Measurements from ENCODE around the gene POU6F2.
A peak's percentile ranks its signal among the peaks of the same experiment; 100 is the strongest.

The POU6F2 gene

DNA sequence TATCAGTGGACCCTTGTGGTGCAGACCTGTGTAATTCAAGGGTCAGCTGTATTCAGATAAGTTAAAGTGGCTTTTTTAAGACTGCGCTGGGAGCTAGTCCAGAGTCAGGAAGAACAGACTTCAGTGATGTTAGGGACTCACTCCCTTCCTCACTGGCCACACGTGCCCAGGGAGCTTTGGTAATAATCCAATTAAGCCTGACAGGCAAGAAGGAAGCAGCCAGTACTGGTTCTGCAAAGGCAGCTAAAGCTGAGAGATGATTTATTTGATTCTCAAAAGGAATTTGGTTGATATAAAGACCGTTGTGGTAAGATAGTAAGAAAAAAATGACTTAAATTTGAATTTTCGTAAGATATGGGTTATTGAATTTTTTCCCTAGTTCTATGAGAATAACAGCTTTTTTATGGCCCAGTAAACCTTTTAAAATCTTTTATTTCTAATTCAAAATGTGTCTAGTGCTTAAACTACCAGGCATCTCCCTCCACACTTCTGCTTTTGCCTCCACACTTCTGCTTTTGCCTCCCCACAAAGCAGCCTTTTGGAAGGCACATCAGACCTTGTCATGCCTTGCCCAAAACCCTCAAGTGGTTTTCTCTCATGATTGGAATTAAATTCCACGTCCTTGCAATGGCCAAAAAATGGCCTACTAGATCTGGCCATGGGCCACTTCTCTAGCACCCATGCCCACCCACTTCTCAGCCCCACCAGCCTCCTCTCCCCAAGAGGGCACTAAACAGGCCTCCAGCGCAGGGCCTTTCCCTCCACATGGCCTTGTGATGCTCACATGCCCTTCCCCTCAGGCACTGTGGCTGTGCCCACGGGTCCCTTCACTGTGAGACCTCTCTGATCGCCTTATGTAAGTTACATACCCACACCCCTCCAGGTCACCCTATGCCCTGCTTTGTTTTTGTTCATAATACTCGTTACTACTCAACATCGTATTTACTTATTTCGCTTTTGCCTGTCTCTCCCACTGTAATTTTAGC is 92.5 kb downstream of the POU6F2 start:
- DNase-seq = peak in 1 of 56 donors; percentile 13

DNA sequence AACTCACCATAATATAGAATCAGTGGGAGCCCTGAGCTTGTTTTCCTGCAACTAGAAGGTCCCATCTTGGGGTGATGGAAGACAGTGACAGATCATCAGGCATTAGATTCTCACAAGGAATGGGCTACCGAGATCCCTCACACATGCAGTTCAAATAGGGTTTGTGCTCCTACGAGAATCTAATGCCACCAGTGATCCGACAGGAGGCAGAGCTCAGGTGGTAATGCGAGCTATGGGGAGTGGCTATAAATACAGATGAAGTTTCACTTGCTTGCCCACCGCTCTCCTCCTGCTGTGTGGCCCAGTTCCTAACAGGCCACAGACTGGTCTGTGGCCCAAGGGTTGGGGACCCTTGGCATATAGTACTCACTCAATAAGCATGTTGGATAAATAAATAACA is 93.4 kb downstream of the POU6F2 start:
- no peak for DNase-seq

DNA sequence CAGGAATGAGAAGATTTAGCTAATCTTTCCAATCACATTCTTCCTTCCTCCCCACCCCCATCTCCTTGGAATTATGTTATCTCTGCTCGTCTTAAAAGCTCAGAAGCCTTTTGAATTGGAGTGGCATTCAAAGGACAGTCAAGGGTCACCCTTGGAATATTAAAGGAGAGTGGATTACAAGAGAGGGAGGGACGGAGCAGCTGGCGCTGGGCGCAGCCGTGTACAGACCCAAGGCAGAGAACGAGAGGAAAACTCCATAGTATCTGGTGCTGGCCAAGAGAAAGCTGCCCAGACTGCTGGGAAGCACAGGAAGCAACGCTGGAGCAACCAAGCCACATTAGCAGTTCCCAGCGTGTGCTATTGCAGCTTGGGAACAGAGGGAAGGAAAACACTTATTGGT is 95.7 kb downstream of the POU6F2 start:
- DNase-seq = peak in 3 of 56 donors; percentile 11 to 34 (median 21)

DNA sequence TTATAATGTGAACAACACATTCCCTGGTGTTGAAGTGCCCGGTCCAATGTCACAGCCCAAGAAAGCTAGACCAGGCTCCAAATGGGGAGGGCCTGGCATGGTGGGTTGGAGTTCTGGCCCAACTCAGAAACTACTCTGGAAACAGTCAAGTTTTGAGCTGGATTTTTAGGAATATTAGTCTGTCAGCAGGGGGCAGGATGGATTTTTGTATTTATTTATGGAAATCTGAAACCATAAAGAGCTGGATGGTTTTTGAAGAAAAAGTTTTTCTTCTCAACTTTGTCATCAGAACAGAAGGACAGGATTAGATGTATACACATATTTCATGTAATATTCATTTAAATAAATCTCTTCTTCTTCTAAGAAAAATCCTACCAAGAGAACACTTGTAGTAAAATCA is 97.5 kb downstream of the POU6F2 start:
- DNase-seq = no peak

DNA sequence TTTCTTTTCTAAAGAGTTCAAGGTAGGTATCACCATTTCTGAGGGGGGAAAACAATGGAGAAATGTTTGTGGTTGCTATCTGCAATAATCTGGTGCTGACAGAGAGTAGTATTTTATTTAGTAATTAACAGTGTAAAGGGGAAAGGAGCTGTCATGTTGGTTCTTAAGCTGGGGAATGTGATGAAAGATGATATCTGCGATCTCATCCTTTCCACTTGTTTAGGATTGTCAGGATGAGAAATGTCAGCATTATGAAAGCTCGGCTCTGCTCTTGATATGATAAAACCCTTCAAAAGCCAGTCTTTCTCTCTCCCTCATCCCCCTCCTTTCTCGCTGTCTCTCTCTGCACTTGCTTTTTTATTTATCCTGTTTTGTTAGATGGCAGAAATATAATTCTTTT is 106.1 kb downstream of the POU6F2 start:
- DNase-seq = no peak

DNA sequence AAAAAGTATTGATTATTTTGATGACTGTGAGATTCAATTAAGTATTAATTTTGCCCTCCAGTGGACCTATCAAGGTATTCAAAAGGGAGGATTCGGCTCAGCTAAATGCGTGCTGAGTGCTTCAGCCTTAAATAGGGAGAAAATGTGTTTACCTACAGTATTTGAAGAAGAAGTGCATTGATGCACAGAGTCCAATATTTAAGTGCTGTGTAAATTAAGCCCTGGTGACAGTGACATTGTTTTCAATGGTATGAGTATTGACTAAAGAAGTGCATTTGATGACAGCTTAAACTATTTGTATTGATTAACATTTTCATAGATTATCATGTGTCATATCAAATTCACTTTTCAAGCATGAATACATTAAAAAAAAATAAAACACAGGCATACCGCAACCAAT is 106.6 kb downstream of the POU6F2 start:
- no peak for DNase-seq

DNA sequence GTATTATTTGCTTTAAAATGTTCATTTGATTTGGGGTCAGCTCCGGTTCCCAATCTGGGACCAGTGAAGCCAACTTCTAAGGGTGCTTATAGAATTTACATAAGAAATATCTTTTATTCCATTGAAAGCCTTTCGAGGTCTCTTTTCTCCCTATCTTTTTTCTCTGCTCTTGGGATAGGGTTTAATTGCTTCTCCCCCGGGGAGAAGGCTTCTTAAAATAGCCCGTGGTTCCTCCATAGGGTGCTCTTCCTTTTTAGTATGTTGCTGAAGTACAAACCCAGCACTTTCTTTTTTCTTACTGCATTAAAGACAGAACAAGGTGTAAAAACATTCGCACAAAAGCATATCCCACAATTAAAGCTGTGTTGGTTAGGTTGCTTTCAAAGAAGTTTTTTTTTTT is 107.5 kb downstream of the POU6F2 start:
- DNase-seq = no peak

DNA sequence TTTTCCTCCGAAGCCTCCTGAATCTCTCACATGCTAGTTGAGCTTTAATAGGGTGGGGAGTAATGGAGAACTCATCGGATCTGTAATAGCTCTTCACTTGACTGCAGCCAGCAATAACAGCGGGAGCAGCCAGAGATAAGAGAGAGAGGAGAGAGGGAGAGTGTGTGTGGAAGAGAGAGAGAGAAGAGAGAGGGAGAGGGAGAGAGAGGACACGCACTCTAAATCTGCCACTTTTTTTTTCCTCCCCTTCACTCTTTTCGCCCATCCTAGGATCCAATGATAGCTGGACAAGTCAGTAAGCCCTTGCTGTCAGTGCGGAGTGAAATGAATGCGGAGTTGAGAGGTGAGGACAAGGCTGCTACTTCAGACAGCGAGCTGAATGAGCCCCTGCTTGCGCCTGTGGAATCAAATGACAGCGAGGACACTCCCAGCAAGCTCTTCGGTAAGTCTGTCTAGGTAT is 107.9 kb downstream of the POU6F2 start:
- no peak for DNase-seq

DNA sequence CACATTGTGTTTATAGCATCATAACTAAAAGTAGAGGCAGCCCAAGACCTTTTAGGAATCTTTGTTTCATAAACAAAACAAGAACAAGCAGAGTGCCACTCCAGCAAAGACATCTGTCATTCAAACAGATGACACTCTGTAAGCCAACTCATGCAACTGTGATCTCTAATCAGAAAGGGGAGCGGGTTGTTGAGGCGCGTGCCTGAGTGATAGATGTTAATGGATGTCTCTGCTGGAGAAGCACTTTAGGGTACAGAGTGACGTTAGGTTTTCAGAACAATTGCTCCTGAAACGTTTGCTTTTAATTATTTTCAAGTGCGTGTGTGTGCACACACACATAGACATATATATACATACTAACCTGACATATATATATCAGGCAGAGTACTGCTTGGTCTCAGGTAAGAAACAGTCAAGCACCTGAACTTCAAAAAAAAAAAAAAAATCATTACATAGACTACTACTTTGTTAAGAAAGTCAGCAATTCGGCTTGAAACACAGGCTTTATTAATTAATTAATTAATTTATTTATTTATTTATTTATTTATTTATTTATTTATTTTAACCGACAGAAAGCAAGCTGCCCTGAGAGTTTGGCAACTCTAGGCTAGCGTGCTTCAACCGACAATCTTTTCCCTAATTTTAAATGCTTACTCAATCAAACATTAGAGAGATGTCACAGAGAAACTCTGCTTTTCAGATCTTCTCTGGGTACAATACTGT is 109.1 kb downstream of the POU6F2 start:
- no peak for DNase-seq

DNA sequence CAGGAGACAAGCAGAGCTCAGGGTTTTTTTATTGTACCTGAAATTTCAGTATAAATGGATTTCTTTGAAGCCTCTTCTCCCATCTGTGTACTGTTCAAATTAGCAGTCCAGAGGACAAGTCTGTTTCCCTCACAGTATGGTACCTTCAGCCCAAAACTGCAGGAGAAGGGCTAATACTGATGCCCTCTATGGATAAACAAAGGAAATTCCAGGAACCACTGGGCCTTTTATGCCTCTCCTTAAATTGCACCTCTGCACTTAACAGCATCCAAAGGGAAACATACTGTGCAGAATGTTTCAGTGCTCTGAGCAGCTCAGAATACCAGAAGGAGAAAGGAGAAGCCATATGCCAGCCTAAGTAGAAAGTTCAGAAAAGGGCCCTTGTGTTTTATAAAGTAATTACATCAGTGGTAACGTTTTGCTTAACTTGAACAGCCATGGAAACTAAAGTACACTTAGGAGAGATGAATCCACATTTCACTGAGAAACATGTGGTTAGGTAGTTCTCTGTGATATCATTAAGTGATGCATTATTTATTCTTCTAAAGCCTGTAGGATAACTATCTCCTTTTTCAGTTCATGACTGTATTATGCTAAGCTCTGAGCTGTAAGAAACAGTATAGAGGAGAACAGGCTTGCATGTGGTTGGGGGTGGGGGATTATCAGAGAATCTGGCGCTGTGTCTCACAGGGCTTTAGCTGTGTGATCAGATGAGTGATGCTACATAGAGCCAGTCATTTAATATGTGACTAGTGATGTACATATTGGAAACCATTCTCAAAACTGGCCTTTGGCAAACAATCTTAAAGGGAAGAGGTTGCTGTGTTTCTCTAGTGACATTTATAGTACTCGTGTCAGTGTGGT is 111.3 kb downstream of the POU6F2 start:
- no peak for DNase-seq

DNA sequence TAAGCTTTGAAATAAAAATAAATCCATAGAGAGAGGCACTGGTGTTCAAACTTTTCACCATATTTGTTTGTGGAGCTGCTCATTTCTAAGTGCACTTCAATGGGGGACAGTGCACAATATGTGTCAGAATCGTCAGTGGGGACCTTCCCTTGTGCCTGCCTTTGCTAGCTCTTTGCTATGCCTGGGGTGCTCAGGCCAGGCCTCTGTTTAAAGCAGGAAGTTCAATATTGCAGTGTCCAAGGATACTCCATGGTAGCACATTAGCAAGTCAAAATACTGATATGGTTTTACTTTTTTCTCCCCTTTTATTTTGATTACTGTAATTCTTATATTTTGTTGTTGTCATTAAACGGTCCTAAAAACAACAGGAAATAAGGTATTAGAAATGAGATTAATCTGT is 113.4 kb downstream of the POU6F2 start:
- DNase-seq = no peak

DNA sequence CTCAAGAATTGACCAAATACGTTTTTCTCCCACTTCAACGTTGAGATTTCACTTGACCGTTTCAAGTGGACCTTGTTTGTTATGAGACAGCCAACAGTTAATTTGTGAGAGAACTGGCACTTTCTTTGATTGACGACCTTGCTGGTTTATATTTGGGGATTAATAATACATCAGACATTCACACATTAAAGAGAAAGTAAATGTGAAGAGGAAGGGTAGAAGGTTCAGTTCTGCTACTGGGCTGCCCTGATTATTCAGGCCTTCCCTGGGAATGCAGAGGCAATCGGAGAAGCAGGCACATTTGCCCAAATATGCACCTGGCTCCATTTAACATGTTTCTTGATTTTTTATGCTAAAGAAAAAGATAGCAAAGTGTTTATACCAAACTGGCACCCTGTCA is 114.1 kb downstream of the POU6F2 start:
- DNase-seq = no peak

DNA sequence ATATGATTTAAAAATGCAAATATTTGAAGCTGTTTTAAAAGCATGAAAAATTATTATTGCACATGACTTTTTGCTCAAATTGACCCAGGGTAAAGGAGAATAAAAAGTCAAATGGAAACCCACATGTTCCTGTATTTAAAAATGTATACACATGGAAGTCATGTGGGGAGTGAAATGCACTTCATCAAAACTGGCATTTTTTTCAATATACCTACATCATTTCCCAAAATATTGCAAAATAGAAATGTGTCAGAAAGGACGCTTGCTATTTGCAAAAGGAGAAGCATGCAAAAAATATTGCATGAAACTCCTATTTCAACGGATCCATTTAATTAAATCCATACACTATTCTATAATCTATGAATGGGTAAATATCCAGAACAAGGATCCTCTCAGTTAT is 117.0 kb downstream of the POU6F2 start:
- DNase-seq = no peak

DNA sequence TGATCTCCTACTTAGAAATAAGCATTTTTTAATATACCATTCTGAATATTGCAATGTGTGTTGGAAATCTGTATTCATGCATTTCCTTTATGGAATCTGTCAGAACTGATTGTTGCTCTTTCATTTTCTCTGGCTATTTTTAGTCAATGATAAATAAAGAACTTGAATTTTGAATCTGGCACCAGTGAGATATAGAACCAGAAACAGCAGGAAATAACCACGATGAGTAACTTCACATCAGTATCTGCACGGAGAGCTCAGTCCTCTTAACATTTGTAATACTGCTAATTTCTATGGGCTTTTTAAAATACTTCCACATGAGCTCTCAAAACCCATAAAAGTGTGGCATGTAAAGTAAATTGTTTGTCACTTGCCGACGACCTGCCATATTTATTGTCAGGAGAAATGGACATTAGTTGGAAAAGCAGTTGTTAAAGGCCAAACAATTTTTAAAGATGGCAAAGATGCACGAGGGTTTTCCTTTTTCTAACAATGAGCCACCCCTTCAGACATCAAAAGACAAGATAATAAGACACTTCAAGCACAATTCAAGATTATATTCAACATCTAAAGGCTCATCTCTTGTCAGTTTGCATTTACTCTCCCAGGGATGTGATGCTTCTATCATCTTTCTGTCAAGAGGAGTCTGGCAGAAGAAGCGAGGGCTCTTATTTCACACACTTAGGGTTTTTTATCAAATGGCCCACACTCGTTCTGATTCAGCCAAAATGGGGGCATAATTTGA is 118.3 kb downstream of the POU6F2 start:
- no peak for DNase-seq

DNA sequence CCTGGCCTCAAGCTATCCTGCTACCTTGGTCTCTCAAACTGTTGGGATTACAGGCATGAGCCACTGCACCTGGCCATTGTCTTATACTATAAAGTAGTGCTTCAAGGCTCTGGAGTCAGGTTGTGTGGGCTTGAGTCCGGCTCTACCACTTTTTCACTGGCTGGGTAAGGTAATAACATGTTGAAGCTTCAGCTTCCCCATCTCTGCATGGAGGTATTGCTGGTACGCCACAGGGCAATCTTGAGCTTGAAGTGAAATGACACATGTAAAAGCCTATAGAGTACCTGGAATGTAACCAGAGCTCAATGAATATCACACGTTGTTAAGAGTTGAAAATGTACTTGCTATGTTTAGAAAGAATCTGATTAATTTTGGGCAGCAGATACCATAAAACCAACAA is 120.8 kb downstream of the POU6F2 start:
- DNase-seq = no peak

DNA sequence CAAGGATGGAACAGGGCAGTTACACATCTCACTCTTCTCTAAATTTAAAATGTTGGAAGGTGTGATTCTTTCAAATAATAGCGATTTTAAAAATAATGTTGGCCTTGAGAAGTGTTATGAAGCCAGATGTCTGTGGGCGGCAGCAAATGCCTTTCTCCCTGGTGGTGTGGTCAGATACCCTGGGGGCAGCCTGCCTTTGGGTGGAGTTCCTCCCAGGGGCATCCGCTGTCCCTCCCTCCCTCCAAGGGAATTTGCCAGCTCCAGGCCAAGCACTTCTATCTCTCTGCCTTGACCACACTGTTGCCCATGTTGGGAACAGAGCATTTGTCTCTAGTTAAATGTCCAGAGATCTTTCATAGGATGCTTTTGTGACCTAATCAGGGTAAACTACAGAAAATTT is 121.4 kb downstream of the POU6F2 start:
- DNase-seq = no peak

DNA sequence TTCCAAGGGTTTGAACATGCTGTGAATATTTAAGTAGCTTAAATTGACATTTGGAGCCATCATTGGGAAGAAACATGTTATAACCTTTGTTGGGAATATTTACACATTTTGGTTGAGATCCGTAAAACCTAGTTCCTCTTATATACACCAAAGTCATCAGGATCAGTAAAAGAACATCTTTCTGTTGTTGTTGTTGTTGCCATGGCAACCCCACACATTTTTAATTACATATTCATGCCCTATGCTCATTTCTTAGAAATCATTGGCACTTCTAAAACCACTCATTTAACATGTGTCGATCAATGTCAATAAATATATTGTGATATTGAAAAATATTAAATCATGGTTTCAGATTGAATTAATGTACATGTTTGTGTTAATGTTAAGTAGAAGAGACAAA is 122.6 kb downstream of the POU6F2 start:
- no peak for DNase-seq

DNA sequence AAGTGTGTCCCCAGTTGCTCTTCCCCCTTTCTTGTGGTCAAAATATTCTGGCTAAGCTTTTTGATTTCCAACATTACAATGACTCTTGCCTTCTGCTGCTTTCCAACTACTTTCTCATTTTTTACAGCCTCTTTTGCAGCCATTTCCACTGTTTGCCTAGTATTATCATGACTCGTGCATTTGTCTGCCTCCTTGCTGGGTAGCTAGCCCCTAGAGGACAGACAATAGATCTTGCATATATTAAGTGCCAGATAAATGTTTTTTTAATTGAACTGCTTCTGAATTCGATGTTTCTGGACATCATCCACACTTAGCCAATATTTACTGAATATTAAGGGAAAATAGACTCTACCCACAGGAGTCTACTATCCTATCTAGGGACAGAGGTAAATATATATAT is 124.5 kb downstream of the POU6F2 start:
- DNase-seq = no peak

DNA sequence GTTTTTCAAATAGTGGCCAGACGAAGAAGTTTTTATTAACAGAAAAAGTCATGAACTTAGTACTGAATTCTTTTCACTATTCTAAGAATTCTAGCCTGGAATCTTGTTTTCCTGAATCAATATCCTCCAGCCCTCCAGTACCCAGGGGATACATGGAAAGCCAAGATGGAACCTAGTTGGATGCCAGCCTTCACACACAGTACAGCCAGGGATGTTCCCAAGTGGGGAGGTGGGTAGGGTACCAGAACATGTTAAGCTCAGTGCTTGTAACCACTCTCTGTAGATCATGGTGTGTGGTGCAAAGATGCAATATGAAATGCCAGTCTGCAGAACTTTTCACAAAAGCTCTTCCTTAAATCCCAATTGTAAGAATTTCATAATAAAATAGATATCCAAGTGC is 128.0 kb downstream of the POU6F2 start:
- DNase-seq = no peak

DNA sequence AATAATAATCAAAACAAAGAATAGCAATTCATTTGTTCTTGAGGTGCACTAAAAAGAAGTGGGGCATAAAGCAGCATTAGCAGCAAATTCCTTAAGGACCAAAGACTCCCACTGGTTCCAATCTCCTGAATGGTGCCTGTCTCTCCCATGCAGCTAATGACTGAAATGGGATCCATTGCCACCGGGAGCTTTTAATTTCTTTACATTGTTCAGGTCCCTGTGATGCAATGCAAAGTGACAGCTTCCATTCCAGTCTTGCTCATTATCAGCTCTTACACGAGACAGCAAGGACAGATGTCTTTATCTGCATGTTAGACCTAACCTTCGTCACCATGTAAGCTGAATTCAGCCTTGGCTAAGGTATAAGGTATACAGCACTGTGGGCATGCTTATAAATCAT is 148.1 kb downstream of the POU6F2 start:
- DNase-seq = no peak

DNA sequence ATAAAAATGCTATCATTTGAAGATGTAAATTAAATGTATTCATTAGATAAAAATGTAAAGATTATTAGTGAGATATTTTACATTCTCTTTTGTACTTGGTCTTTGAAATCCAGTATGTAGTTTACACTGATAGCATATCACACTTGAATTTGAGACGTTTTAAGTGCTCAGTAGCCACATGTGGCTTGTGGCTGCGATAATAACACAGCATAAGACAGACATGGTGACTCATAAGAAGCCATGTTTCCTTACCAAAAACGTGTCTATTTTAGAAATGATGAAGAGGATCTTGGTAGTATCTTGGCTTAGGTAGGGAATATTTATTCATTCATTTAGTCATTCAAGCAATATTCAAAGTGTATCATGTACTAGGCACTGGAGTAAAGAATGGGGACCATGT is 149.3 kb downstream of the POU6F2 start:
- no peak for DNase-seq

All from amygdala (tissue), 56 donors.